ENCODE data around the gene P3H3.
"Not testable (repeated sequence)": the region's sequence is repeated elsewhere in the genome, so short reads cannot be mapped to it uniquely, and the experiment has no call there.

P3H3 gene

GRCh38 chr12:6873094-6874014, 45.1 kb downstream of the P3H3 start, which contains the start of gene SPSB2:
SPSB2 (minus strand) TSS chr12:6873303; CDS start chr12:6872901, 402 bp downstream.
- DNase-seq (ENCODE audit: low spot score), result peak; percentile 98
- no peak for TF ChIP-seq CTCF (IDR thresholded peaks at IDR 0.05; ENCODE audit: extremely low read depth, missing control alignments)

- not testable (repeated sequence) for DNase-seq (ENCODE audit: low spot score)
These were observed 45.8 kb downstream of the P3H3 start for GRCh38 chr12:6874015-6874368.

- DNase-seq (ENCODE audit: low spot score), result not testable (repeated sequence)
These were observed 51.6 kb downstream of the P3H3 start for GRCh38 chr12:6879824-6880223.

GRCh38 chr12:6883252-6883651, 55.0 kb downstream of the P3H3 start:
- no peak for TF ChIP-seq CTCF (IDR thresholded peaks at IDR 0.05; ENCODE audit: extremely low read depth, missing control alignments)
- DNase-seq (ENCODE audit: low spot score), result no peak

GRCh38 chr12:6883683-6884082, 55.5 kb downstream of the P3H3 start:
- no peak for DNase-seq (ENCODE audit: low spot score)
- no peak for TF ChIP-seq CTCF (IDR thresholded peaks at IDR 0.05; ENCODE audit: extremely low read depth, missing control alignments)

- no peak for DNase-seq (ENCODE audit: low spot score)
- TF ChIP-seq CTCF (IDR thresholded peaks at IDR 0.05; ENCODE audit: extremely low read depth, missing control alignments), result no peak
These were observed 56.3 kb downstream of the P3H3 start for GRCh38 chr12:6884539-6884938.

GRCh38 chr12:6886206-6886999, 58.2 kb downstream of the P3H3 start:
- not testable (repeated sequence) for DNase-seq (ENCODE audit: low spot score)

- TF ChIP-seq CTCF (IDR thresholded peaks at IDR 0.05; ENCODE audit: extremely low read depth, missing control alignments), result no peak
- no peak for DNase-seq (ENCODE audit: low spot score)
These were observed 59.3 kb downstream of the P3H3 start for GRCh38 chr12:6887460-6887859.

GRCh38 chr12:6888360-6888759, 60.2 kb downstream of the P3H3 start:
- no peak for DNase-seq (ENCODE audit: low spot score)

GRCh38 chr12:6888794-6889193, 60.6 kb downstream of the P3H3 start:
- not testable (repeated sequence) for DNase-seq (ENCODE audit: low spot score)

More at GRCh38 chr12:6888360-6888759, 60.2 kb downstream of the P3H3 start:
- TF ChIP-seq CTCF (IDR thresholded peaks at IDR 0.05; ENCODE audit: extremely low read depth, missing control alignments), result no peak

All from GM20000 (cell line).